GM18861 (cell line): Measurements from ENCODE around the gene RRP1.

ENCODE experiments used
- ATAC-seq: cut with Tn5 transposase; IDR thresholded peaks from one replicate; pipeline ENCODE4 v1.9.1; 2021; ENCODE audit not compliant: unreplicated experiment

The RRP1 gene

GRCh38 chr21:43801006-43801783, 11.8 kb downstream of the RRP1 start:
- ATAC-seq, result no peak

- no peak for ATAC-seq
Measured at GRCh38 chr21:43802713-43803313, 13.4 kb downstream of the RRP1 start.

- ATAC-seq, result no peak
Measured at GRCh38 chr21:43803558-43804300, 14.4 kb downstream of the RRP1 start.

- peak; percentile 77 for ATAC-seq
Measured at GRCh38 chr21:43805275-43805800, 16.0 kb downstream of the RRP1 start.

GRCh38 chr21:43806017-43806710, 16.8 kb downstream of the RRP1 start:
- ATAC-seq, result no peak

- no peak for ATAC-seq
Measured at GRCh38 chr21:43808367-43808766, 19.0 kb downstream of the RRP1 start.

GRCh38 chr21:43808832-43809251, 19.5 kb downstream of the RRP1 start:
- no peak for ATAC-seq

- no peak for ATAC-seq
Measured at GRCh38 chr21:43809346-43809799, 20.0 kb downstream of the RRP1 start.

- no peak for ATAC-seq
Measured at GRCh38 chr21:43809853-43810504, 20.6 kb downstream of the RRP1 start.

GRCh38 chr21:43810505-43811261, 21.3 kb downstream of the RRP1 start:
- ATAC-seq, result peak; percentile 46

GRCh38 chr21:43811262-43812105, 22.1 kb downstream of the RRP1 start:
- no peak for ATAC-seq

- ATAC-seq, result no peak
Measured at GRCh38 chr21:43812139-43812821, 22.9 kb downstream of the RRP1 start.

GRCh38 chr21:43812957-43813655, 23.7 kb downstream of the RRP1 start:
- ATAC-seq, result no peak

GRCh38 chr21:43813656-43813980, 24.2 kb downstream of the RRP1 start:
- no peak for ATAC-seq

GRCh38 chr21:43814215-43815106, 25.1 kb downstream of the RRP1 start:
- no peak for ATAC-seq

GRCh38 chr21:43815107-43815613, 25.8 kb downstream of the RRP1 start:
- ATAC-seq, result no peak

GRCh38 chr21:43815991-43816390, 26.6 kb downstream of the RRP1 start:
- no peak for ATAC-seq
